PC-9 (cell line): ENCODE data around the gene HOXA9. TPM values are rescaled to one million over a fixed set of nuclear protein-coding genes. Genes with fewer than 3 reads are reported as not detected.

Experiments used
- BruUV-seq: library from RNA; stranded (reverse); fragments of 400-500 nt; replicated peaks from 2 replicates; lab custom pipeline; 2021; lab: Mats Ljungman, UMichigan
- CTCF ChIA-PET: fragments of 300-600 bp; sonication (Branson Sonifier 250); formaldehyde crosslinking; loops from one replicate; lab custom pipeline; 2022; ENCODE audit warnings: antibody characterized with exemption; lab: Charles Lee
- POLR2A ChIA-PET: fragments of 300-600 bp; sonication (Branson Sonifier 250); formaldehyde crosslinking; loops from one replicate; lab custom pipeline; 2022; ENCODE audit warnings: antibody characterized with exemption; ENCODE audit not compliant: unreplicated experiment; lab: Charles Lee
- DNase-seq, 2 experiments: peaks; one replicate each; pipeline versions ENCODE4 v3.0.0 to v3.0.0-alpha.2; 2015 to 2022; ENCODE audit warnings: mixed read lengths in 1 of 2
- H2AFZ ChIP-seq: fragments of 200-600 bp; sonication (generic); 2 replicates; pipeline ENCODE4 v1.8.1; 2017; ENCODE audit warnings: antibody characterized with exemption
- H3F3A ChIP-seq: fragments of 200-600 bp; sonication (generic); 2 replicates; pipeline ENCODE4 v1.8.1; 2017; ENCODE audit warnings: antibody characterized with exemption, mild to moderate bottlenecking, low read depth; ENCODE audit not compliant: insufficient read depth
- H3K27ac ChIP-seq: fragments of 200-600 bp; sonication (generic); 2 replicates; pipeline ENCODE4 v1.6.1; 2016; ENCODE audit warnings: mixed run types
- H3K27me3 ChIP-seq: fragments of 200-600 bp; sonication (generic); 2 replicates; pipeline ENCODE4 v1.6.1; 2016; ENCODE audit warnings: low read depth, mixed run types; ENCODE audit not compliant: insufficient read depth
- H3K36me3 ChIP-seq: fragments of 200-600 bp; sonication (generic); 2 replicates; pipeline ENCODE4 v1.6.1; 2016; ENCODE audit warnings: low read depth, mixed run types
- H3K4me1 ChIP-seq: fragments of 200-600 bp; sonication (generic); replicated peaks from 2 replicates; pipeline ENCODE4 v1.6.1; 2016; ENCODE audit warnings: mixed run types; ENCODE audit not compliant: insufficient read depth
- H3K4me2 ChIP-seq: fragments of 200-600 bp; sonication (generic); 2 replicates; pipeline ENCODE4 v1.6.1; 2017; ENCODE audit warnings: mixed run types
- H3K4me3 ChIP-seq: fragments of 200-600 bp; sonication (generic); 2 replicates; pipeline ENCODE4 v1.6.1; 2016; ENCODE audit warnings: mixed run types
- H3K79me2 ChIP-seq: fragments of 200-600 bp; sonication (generic); 2 replicates; pipeline ENCODE4 v1.6.1; 2017; ENCODE audit warnings: low read depth, mixed run types
- H3K9me2 ChIP-seq: fragments of 200-600 bp; sonication (generic); 2 replicates; pipeline ENCODE4 v1.8.1; 2017; ENCODE audit warnings: mild to moderate bottlenecking; ENCODE audit not compliant: insufficient read depth
- H3K9me3 ChIP-seq: fragments of 200-600 bp; sonication (generic); 2 replicates; pipeline ENCODE4 v1.8.1; 2016; ENCODE audit warnings: low read depth; ENCODE audit not compliant: insufficient read depth
- H4K20me1 ChIP-seq: fragments of 200-600 bp; sonication (generic); 2 replicates; pipeline ENCODE4 v1.8.1; 2017; ENCODE audit not compliant: insufficient read depth
- EZH2 ChIP-seq: fragments of 200-600 bp; sonication (generic); IDR thresholded peaks from 2 replicates; pipeline ENCODE4 v1.8.0; 2017; ENCODE audit warnings: antibody characterized with exemption, low read depth
- intact Hi-C: fragments of 100-400 bp; cut with micrococcal nuclease; formaldehyde crosslinking; loops from one replicate; pipeline ENCODE4 v1.10.0; 2022; ENCODE audit not compliant: unreplicated experiment
- total RNA-seq: library from RNA; stranded (reverse); gene quantifications from 2 replicates; pipeline ENCODE4 v1.2.3, GENCODE V29; 2021
- TF ChIP-seq, protein P1 (sequence below): fragments of 200-600 bp; sonication (generic); conservative IDR thresholded peaks from 2 replicates; pipeline ENCODE4 v1.6.1; 2017; ENCODE audit warnings: mixed run types, antibody characterized with exemption, mild to moderate bottlenecking, moderate library complexity

Gene HOXA9
- total RNA-seq, 1 experiment from 2014 or later, result 2.5 TPM

DNA sequence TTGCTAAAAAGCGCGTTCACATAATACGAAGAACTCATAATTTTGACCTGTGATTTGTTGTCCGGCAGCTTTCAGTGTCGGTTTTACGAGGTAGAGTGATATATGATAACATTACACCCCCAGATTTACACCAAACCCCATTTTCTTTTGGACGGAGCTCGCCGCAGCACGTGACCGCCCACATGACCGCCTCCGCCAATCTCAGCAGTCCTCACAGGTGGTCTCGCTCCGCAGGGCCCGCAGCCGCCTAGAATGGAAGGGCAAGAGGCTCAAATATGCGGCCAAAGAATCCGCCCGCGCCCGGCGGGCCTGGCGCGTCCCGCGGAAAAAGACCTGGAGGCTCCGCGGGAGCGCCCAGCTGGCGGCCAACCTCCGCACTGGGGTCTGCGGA, 8.8 kb downstream of the HOXA9 start, which contains the start of gene HOXA7:
Gene HOXA7 (minus strand): TSS at position 168 of the 391 bp plus-strand sequence. CDS start 130 bp downstream, at position 38.
- no peak within 1 kb of the TSS for H3K4me3 ChIP-seq
- DNase-seq, result no peak
- no peaks in the 10 kb centered on the region for H4K20me1 ChIP-seq
- no peaks in the 10 kb centered on the region for H3K36me3 ChIP-seq
- intact Hi-C loops, result no loop called here
- no peaks in the 10 kb centered on the region for H3K79me2 ChIP-seq
- TF ChIP-seq, protein P1, sequence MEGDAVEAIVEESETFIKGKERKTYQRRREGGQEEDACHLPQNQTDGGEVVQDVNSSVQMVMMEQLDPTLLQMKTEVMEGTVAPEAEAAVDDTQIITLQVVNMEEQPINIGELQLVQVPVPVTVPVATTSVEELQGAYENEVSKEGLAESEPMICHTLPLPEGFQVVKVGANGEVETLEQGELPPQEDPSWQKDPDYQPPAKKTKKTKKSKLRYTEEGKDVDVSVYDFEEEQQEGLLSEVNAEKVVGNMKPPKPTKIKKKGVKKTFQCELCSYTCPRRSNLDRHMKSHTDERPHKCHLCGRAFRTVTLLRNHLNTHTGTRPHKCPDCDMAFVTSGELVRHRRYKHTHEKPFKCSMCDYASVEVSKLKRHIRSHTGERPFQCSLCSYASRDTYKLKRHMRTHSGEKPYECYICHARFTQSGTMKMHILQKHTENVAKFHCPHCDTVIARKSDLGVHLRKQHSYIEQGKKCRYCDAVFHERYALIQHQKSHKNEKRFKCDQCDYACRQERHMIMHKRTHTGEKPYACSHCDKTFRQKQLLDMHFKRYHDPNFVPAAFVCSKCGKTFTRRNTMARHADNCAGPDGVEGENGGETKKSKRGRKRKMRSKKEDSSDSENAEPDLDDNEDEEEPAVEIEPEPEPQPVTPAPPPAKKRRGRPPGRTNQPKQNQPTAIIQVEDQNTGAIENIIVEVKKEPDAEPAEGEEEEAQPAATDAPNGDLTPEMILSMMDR, result no peak
- no peak for TF ChIP-seq EZH2
- H3K9me3 ChIP-seq, result no peaks in the 10 kb centered on the region
- no peak within 1 kb of the TSS for H2AFZ ChIP-seq
- H3K4me1 ChIP-seq, result 0 out of 2 replicates have a peak, but pooled peaks cover 3% of the 10 kb centered on the region
- CTCF ChIA-PET, result interaction anchor here (0.6 kb wide), 1 partner anchor 469 kb away, joined by 4 read pairs; no protein-coding TSS in a partner anchor
- H3K27ac ChIP-seq, result no peak within 1 kb of the TSS
- H3K4me2 ChIP-seq, result no peak within 1 kb of the TSS
- POLR2A ChIA-PET, result no interaction called here
- H3F3A ChIP-seq, result no peaks in the 10 kb centered on the region
- no peaks in the 10 kb centered on the region for H3K9me2 ChIP-seq
- H3K27me3 ChIP-seq, result no peaks in the 10 kb centered on the region
- no TSS peak for BruUV-seq

GRCh38 chr7:27155816-27156507, 9.4 kb downstream of the HOXA9 start:
- Histone ChIP-seq H3K4me1 (0 out of 2 replicates have a peak, but pooled peaks cover 3% of the 10 kb centered on the region), H3K9me3 (no peaks in the 10 kb centered on the region), H4K20me1 (no peaks in the 10 kb centered on the region), H3K27ac (no peak overlapping the region), H3K4me2 (no peak overlapping the region), H3K79me2 (no peaks in the 10 kb centered on the region), H3K4me3 (no peak overlapping the region), H3K9me2 (no peaks in the 10 kb centered on the region), H2AFZ (no peak overlapping the region), H3K36me3 (no peaks in the 10 kb centered on the region), H3K27me3 (no peaks in the 10 kb centered on the region), H3F3A (no peaks in the 10 kb centered on the region)
- TF ChIP-seq EZH2, result no peak
- TF ChIP-seq, protein P1, result no peak
- ChIA-PET POLR2A (interaction anchor here (0.6 kb wide), 1 partner anchor 520 kb away, joined by 10 read pairs; no protein-coding TSS in a partner anchor), CTCF (interaction anchor here (0.6 kb wide), 1 partner anchor 385 kb away, joined by 3 read pairs; no protein-coding TSS in a partner anchor)
- no peak for DNase-seq
- intact Hi-C loops, result no loop called here
- no TSS peak for BruUV-seq

DNA sequence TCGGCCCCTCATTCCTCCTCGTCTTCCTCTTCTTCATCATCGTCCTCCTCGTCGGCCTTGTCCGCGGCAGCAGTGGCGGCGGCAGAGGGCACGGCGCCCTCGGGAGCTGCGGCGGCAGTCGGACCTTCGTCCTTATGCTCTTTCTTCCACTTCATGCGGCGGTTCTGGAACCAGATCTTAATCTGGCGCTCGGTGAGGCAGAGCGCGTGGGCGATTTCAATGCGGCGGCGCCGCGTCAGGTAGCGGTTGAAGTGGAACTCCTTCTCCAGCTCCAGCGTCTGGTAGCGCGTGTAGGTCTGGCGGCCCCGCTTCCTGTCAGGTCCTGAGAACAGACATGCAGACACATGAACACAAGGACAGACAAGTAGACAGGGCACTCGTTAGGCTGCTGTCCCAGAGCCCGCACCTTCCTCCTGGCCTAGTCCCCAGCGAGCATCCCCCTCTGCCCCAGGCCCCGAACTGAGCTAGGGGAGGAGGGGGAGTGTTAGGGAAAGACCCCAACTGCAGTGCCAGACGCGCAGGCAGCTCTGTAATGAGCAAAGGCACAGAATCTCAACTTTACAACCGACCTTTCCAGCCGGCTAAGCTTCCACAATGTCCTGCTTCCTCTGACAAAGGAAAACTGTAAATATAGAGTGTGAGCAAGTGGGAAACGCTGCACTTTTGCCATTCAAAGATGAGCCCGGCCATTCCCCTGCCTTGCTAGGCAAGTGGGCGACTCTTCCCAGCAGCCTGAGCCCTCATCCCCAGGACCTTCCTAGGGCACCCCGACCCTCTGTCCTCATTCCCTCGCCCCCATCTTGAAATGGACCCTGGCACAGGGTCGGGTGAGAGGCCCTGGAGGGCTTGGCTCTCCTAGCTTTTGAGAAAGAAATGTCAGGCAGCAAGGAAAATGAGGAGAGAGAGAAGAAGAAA, 10.2 kb downstream of the HOXA9 start:
- H3K9me2 ChIP-seq, result no peaks in the 10 kb centered on the region
- no peaks in the 10 kb centered on the region for H3K27me3 ChIP-seq
- H2AFZ ChIP-seq, result no peak overlapping the region
- BruUV-seq, result no TSS peak
- H3K4me1 ChIP-seq, result no peaks in the 10 kb centered on the region
- H3K4me2 ChIP-seq, result no peak overlapping the region
- no peaks in the 10 kb centered on the region for H4K20me1 ChIP-seq
- ChIA-PET CTCF (interaction anchor here (0.6 kb wide), 1 partner anchor 385 kb away, joined by 3 read pairs; no protein-coding TSS in a partner anchor), POLR2A (interaction anchor here (0.6 kb wide), 1 partner anchor 519 kb away, joined by 10 read pairs; no protein-coding TSS in a partner anchor)
- H3K9me3 ChIP-seq, result no peaks in the 10 kb centered on the region
- H3K4me3 ChIP-seq, result no peak overlapping the region
- no peak for TF ChIP-seq EZH2
- TF ChIP-seq, protein P1, result no peak
- no peaks in the 10 kb centered on the region for H3F3A ChIP-seq
- H3K36me3 ChIP-seq, result no peaks in the 10 kb centered on the region
- no peaks in the 10 kb centered on the region for H3K79me2 ChIP-seq
- DNase-seq, result no peak
- no peak overlapping the region for H3K27ac ChIP-seq
- intact Hi-C loops, result no loop called here
